SK-N-SH (cell line): ENCODE measurements around the gene KCNK17. TPM values are rescaled to one million over a fixed set of nuclear protein-coding genes. Genes with fewer than 3 reads are reported as not detected.

Experiments
- CTCF ChIA-PET: fragments of 300-600, 350-600 bp; formaldehyde crosslinking; extraction: SDS; loops from one replicate; lab custom pipeline; 2021; lab: Yijun Ruan, JAX
- POLR2A ChIA-PET: fragments of 350-600 bp; sonication (Branson Sonifier 250); formaldehyde crosslinking; extraction: SDS; loops from one replicate; lab custom pipeline; 2020; ENCODE audit warnings: antibody characterized with exemption, inconsistent platforms; lab: Yijun Ruan, JAX
- DNase-seq: peaks from one replicate; pipeline ENCODE4 v3.0.0; 2012
- H2AFZ ChIP-seq: fragments of 200-600 bp; sonication (generic); 2 replicates; pipeline ENCODE4 v1.8.1; 2016; ENCODE audit warnings: antibody characterized with exemption, mild to moderate bottlenecking, low read depth
- H3F3A ChIP-seq: fragments of 200-600 bp; sonication (generic); replicated peaks from 2 replicates; pipeline ENCODE3; 2016; ENCODE audit warnings: antibody characterized with exemption, mild to moderate bottlenecking; ENCODE audit not compliant: insufficient read depth
- H3K27ac ChIP-seq, 2 experiments: fragments of 200-500 bp in 1 of 2; fragments of 200-600 bp in 1 of 2; sonication (Bioruptor generic) in 1 of 2; sonication (generic), shearing (Covaris generic) in 1 of 2; 2 replicates each; pipeline versions ENCODE4 v1.5.1 to v1.6.1; 2014 to 2016; ENCODE audit warnings: low read depth in 2 of 2, inconsistent platforms in 1 of 2, low read length in 1 of 2, mild to moderate bottlenecking in 1 of 2, mixed read lengths in 1 of 2
- H3K27me3 ChIP-seq: fragments of 200-600 bp; sonication (generic), shearing (Covaris generic); 2 replicates; pipeline ENCODE4 v1.6.1; 2016; ENCODE audit warnings: mixed run types; ENCODE audit not compliant: insufficient read depth
- H3K36me3 ChIP-seq, 2 experiments: fragments of 200-500 bp in 1 of 2; fragments of 200-600 bp in 1 of 2; sonication (Bioruptor generic) in 1 of 2; sonication (generic) in 1 of 2; replicated peaks in 1 of 2; 2 replicates each; pipeline versions ENCODE3 to v1.5.1; 2014 to 2016; ENCODE audit warnings: low read length in 1 of 2, mild to moderate bottlenecking in 1 of 2; ENCODE audit not compliant: insufficient read depth in 2 of 2, control insufficient read depth in 1 of 2
- H3K4me1 ChIP-seq, 2 experiments: fragments of 200-500 bp in 1 of 2; fragments of 200-600 bp in 1 of 2; sonication (Bioruptor generic) in 1 of 2; sonication (generic), shearing (Covaris generic) in 1 of 2; 2 replicates each; pipeline versions ENCODE4 v1.5.1 to v1.6.1; 2014 to 2016; ENCODE audit warnings: low read depth in 1 of 2, low read length in 1 of 2, mixed run types in 1 of 2; ENCODE audit not compliant: insufficient read depth in 2 of 2, control insufficient read depth in 1 of 2
- H3K4me2 ChIP-seq: fragments of 200-600 bp; sonication (generic), shearing (Covaris generic); 2 replicates; pipeline ENCODE4 v1.6.1; 2017; ENCODE audit warnings: mixed run types
- H3K4me3 ChIP-seq, 2 experiments: fragments of 200-500 bp in 1 of 2; fragments of 200-600 bp in 1 of 2; sonication (Bioruptor generic) in 1 of 2; sonication (generic), shearing (Covaris generic) in 1 of 2; 2 replicates each; pipeline versions ENCODE4 v1.5.1 to v1.8.1; 2014 to 2016; ENCODE audit warnings: low read depth in 2 of 2, inconsistent platforms in 1 of 2, low read length in 1 of 2, mild to moderate bottlenecking in 1 of 2, mixed read lengths in 1 of 2, moderate library complexity in 1 of 2
- H3K79me2 ChIP-seq: fragments of 200-600 bp; sonication (generic); 2 replicates; pipeline ENCODE4 v1.8.1; 2017; ENCODE audit warnings: mild to moderate bottlenecking; ENCODE audit not compliant: insufficient read depth
- H3K9ac ChIP-seq: fragments of 200-600 bp; sonication (generic); 2 replicates; pipeline ENCODE4 v1.6.1; 2017; ENCODE audit warnings: mixed run types
- H3K9me2 ChIP-seq: fragments of 200-600 bp; sonication (generic); 2 replicates; pipeline ENCODE4 v1.6.1; 2017; ENCODE audit warnings: mixed run types
- H3K9me3 ChIP-seq: fragments of 200-600 bp; sonication (generic); 2 replicates; pipeline ENCODE4 v1.6.1; 2017; ENCODE audit warnings: mixed run types, mild to moderate bottlenecking, moderate library complexity
- H4K20me1 ChIP-seq: fragments of 200-600 bp; sonication (generic); 2 replicates; pipeline ENCODE4 v1.6.1; 2017; ENCODE audit warnings: mild to moderate bottlenecking, mixed run types; ENCODE audit not compliant: insufficient read depth
- CTCF ChIP-seq: fragments of 200-600 bp; sonication (generic); IDR thresholded peaks from 2 replicates; pipeline ENCODE4 v1.6.1; 2017; ENCODE audit warnings: antibody characterized with exemption, mild to moderate bottlenecking, moderate library complexity
- ELF1 ChIP-seq: IDR thresholded peaks from 2 replicates; pipeline ENCODE4 v1.4.0; 2012
- EP300 ChIP-seq, 2 experiments: IDR thresholded peaks; 2 replicates each; pipeline versions ENCODE4 v1.4.0 to v1.6.1; 2012; ENCODE audit warnings: borderline replicate concordance in 1 of 2, low read depth in 1 of 2, low read length in 1 of 2
- FOSL2 ChIP-seq: IDR thresholded peaks from 2 replicates; pipeline ENCODE4 v1.4.0; 2012; ENCODE audit warnings: low read depth, mild to moderate bottlenecking, moderate library complexity, borderline replicate concordance
- FOXJ3 ChIP-seq: sonication (generic); formaldehyde crosslinking; IDR thresholded peaks from 2 replicates; pipeline ENCODE4 v1.5.1; 2020; ENCODE audit warnings: mild to moderate bottlenecking, missing genetic modification reagents
- FOXM1 ChIP-seq: IDR thresholded peaks from 2 replicates; pipeline ENCODE4 v1.4.0; 2012; ENCODE audit warnings: low read depth, mild to moderate bottlenecking
- GABPA ChIP-seq: IDR thresholded peaks from 2 replicates; pipeline ENCODE4 v1.4.0; 2012; ENCODE audit warnings: low read depth, mild to moderate bottlenecking
- IRF3 ChIP-seq: fragments of 150-350 bp; IDR thresholded peaks from 2 replicates; pipeline ENCODE4 v1.6.1; 2016; ENCODE audit warnings: mild to moderate bottlenecking, low read depth, low read length
- JUND ChIP-seq: IDR thresholded peaks from 2 replicates; pipeline ENCODE4 v1.4.0; 2012
- MEF2A ChIP-seq: IDR thresholded peaks from 2 replicates; pipeline ENCODE4 v1.4.0; 2012; ENCODE audit warnings: low read depth, borderline replicate concordance
- MXI1 ChIP-seq: IDR thresholded peaks from 2 replicates; pipeline ENCODE4 v1.6.1; 2012; ENCODE audit warnings: mild to moderate bottlenecking, low read depth, low read length, improper control_type of control experiment
- NFIC ChIP-seq: IDR thresholded peaks from 2 replicates; pipeline ENCODE4 v1.4.0; 2012; ENCODE audit warnings: borderline replicate concordance
- RAD21 ChIP-seq: IDR thresholded peaks from 2 replicates; pipeline ENCODE4 v1.6.1; 2012; ENCODE audit warnings: mild to moderate bottlenecking, low read length
- RCOR1 ChIP-seq: fragments of 150-350 bp; IDR thresholded peaks from 2 replicates; pipeline ENCODE4 v1.6.1; 2017; ENCODE audit warnings: antibody characterized with exemption, low read length
- RFX5 ChIP-seq: IDR thresholded peaks from 2 replicates; pipeline ENCODE4 v1.6.1; 2012; ENCODE audit warnings: mild to moderate bottlenecking, improper control_type of control experiment, low read length
- TAF1 ChIP-seq: IDR thresholded peaks from 2 replicates; pipeline ENCODE4 v1.6.1; 2012; ENCODE audit warnings: low read depth, mild to moderate bottlenecking, low read length, moderate library complexity, borderline replicate concordance
- TCF12 ChIP-seq: IDR thresholded peaks from 2 replicates; pipeline ENCODE4 v1.4.0; 2012
- TEAD4 ChIP-seq: IDR thresholded peaks from 2 replicates; pipeline ENCODE4 v1.4.0; 2012; ENCODE audit warnings: mild to moderate bottlenecking, borderline replicate concordance; ENCODE audit not compliant: insufficient read depth
- USF1 ChIP-seq: IDR thresholded peaks from 2 replicates; pipeline ENCODE4 v1.4.0; 2012; ENCODE audit warnings: low read depth, borderline replicate concordance
- YY1 ChIP-seq: IDR thresholded peaks from 2 replicates; pipeline ENCODE4 v1.4.0; 2012; ENCODE audit warnings: low read depth, mild to moderate bottlenecking
- ZBTB33 ChIP-seq: IDR thresholded peaks from 2 replicates; pipeline ENCODE4 v1.4.0; 2012; ENCODE audit warnings: low read depth, borderline replicate concordance
- WGBS: methylation state at CpG from one replicate; pipeline ENCODE4 v1.1.6; 2017; ENCODE audit warnings: low lambda C conversion rate; 5-methylcytosine and 5-hydroxymethylcytosine counted together
- polyA plus RNA-seq, 3 experiments: library from polyadenylated mRNA; depleted of rRNA; stranded (reverse); fragments of >200 nt; gene quantifications; 2 replicates each; pipeline ENCODE4 v1.2.3, GENCODE V29; 2012

KCNK17 gene
- polyA plus RNA-seq, 1 of the 3 experiments (the other 2 are of a cell fraction): not detected

GRCh38 chr6:39268171-39268570 lies 46.0 kb downstream of the KCNK17 start:
- TF ChIP-seq RAD21: no peak
- TF ChIP-seq GABPA: no peak
- no peak for TF ChIP-seq MXI1
- no peak for TF ChIP-seq TCF12
- no peak for TF ChIP-seq TEAD4
- no peak for TF ChIP-seq ELF1
- TF ChIP-seq USF1: no peak
- no peak for TF ChIP-seq FOXJ3 (CRISPR knock-in tag)
- TF ChIP-seq YY1: no peak
- no peak for TF ChIP-seq RFX5
- TF ChIP-seq MEF2A: no peak
- Histone ChIP-seq H3K9me2 (no peaks in the 10 kb centered on the region), H3K4me1 (no peaks in the 10 kb centered on the region), H4K20me1 (no peaks in the 10 kb centered on the region), H3K79me2 (no peaks in the 10 kb centered on the region), H3K36me3 (no peaks in the 10 kb centered on the region), H3K9ac (no peak overlapping the region), H3K27me3 (no peaks in the 10 kb centered on the region), H3K4me2 (no peak overlapping the region), H3K4me3 (no peak overlapping the region), H2AFZ (no peak overlapping the region), H3K27ac (no peak overlapping the region), H3F3A (no peaks in the 10 kb centered on the region), H3K9me3 (no peaks in the 10 kb centered on the region)
- no peak for DNase-seq
- WGBS: 38% methylated on average over 7 of the region's 7 CpGs
- ChIA-PET POLR2A (interaction anchor here (0.5 kb wide), 1 partner anchor 9 kb away, joined by 3 read pairs; no protein-coding TSS in a partner anchor), CTCF (interaction anchor here (2.1 kb wide), 1 partner anchor 35 kb away, joined by 10 read pairs; no protein-coding TSS in a partner anchor)

GRCh38 chr6:39266782-39267355 lies 47.4 kb downstream of the KCNK17 start:
- no peak overlapping the region for H3K9ac ChIP-seq
- H3K27ac ChIP-seq: no peak overlapping the region
- no peaks in the 10 kb centered on the region for H3K4me1 ChIP-seq
- H4K20me1 ChIP-seq: no peaks in the 10 kb centered on the region
- WGBS: 47% methylated on average over 4 of the region's 5 CpGs
- H3K79me2 ChIP-seq: no peaks in the 10 kb centered on the region
- H3K9me3 ChIP-seq: no peaks in the 10 kb centered on the region
- H3F3A ChIP-seq: no peaks in the 10 kb centered on the region
- ChIA-PET CTCF (interaction anchor here (0.7 to 2.1 kb wide), 3 partner anchors 10 to 43 kb away, joined by 3 to 10 read pairs (median 6); no protein-coding TSS in a partner anchor), POLR2A (no interaction called here)
- DNase-seq: no peak
- H3K9me2 ChIP-seq: no peaks in the 10 kb centered on the region
- H3K4me2 ChIP-seq: no peak overlapping the region
- no peaks in the 10 kb centered on the region for H3K27me3 ChIP-seq
- no peak overlapping the region for H3K4me3 ChIP-seq
- no peak overlapping the region for H2AFZ ChIP-seq
- H3K36me3 ChIP-seq: no peaks in the 10 kb centered on the region
- TF ChIP-seq TAF1 (no peak), CTCF (no peak), RCOR1 (no peak), JUND (no peak), NFIC (no peak), YY1 (no peak), ELF1 (no peak), FOXM1 (no peak), FOXJ3 (CRISPR knock-in tag) (no peak), ZBTB33 (no peak), EP300 (IDR thresholded peaks at IDR 0.05; ENCODE audit: borderline replicate concordance in 1 of 2, low read depth in 1 of 2, low read length in 1 of 2) (no peak), USF1 (no peak), IRF3 (no peak), FOSL2 (no peak)
